Suppressor macrophage treated with lipopolysaccharide for 4 hours (primary cell): ENCODE data around the gene TSEN2.
A peak's percentile ranks its signal among the peaks of the same experiment; 100 is the strongest.
"Not testable (repeated sequence)": the region's sequence is repeated elsewhere in the genome, so short reads cannot be mapped to it uniquely, and the experiment has no call there.

Experiments
- DNase-seq: peaks from one replicate; pipeline ENCODE4 v3.0.0-alpha.2; 2020

The TSEN2 gene

GRCh38 chr3:12452361-12453330 is 31.6 kb upstream of the TSEN2 start:
- DNase-seq, result no peak

- peak; percentile 50 for DNase-seq
These were observed 30.0 kb upstream of the TSEN2 start for GRCh38 chr3:12454076-12454815.

DNA sequence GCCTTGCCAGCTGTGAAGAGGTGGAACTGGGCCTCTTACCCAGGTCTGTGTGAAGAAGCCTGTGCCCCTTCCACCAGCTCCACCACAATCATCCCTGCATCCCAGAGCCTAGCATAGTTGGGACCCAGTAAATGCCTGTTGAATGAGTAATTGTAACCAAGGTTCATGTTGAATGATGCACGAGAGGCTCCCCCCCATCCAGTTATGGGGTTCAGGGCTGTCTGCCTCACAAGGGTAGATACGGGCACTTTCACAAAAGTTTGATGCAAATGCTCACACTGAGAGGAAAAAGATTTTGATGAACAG is 29.5 kb upstream of the TSEN2 start:
- DNase-seq, result peak; percentile 11

- DNase-seq, result no peak
These were observed 28.5 kb upstream of the TSEN2 start for GRCh38 chr3:12455740-12456139.

DNA sequence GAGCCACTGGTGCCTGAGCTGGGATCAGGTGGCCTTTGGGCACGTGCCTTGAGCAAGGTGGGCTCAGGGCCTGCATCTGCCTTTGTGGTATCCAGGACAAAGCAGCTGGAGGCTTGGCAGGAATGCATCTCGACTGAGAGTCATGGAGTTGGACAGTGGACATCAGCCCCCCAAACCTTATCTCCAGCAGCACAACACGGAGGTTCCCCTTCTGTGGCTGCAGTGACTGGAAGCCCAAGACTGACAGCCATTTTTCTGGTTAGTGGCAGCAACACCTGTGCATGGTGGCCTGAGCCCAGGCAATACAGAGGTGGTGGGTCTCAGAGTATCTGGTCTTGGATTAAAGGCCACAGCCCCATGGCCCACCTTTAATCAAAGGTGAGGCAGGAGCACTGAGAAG is 27.8 kb upstream of the TSEN2 start:
- DNase-seq, result no peak

GRCh38 chr3:12457380-12457779 is 26.9 kb upstream of the TSEN2 start:
- DNase-seq, result not testable (repeated sequence)

DNA sequence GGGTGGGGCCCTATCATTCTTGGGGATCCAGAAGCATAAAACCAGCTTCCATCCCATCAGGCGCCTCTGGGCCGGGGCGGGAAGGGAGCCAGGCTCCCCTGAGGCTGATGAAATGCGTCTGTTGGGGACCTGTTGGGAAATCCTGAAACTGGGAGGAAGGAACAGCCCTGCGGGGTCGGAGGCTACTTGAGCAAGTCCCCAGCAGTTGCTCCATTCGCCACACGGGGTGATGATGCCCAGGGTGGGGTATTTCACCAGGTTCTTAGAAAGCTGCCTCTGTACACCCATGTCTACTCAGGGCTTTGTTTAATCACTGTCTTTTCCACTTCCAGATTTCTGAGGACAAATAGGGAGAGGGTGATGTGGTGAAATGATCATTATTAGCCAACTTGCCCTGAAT is 25.4 kb upstream of the TSEN2 start:
- DNase-seq, result peak; percentile 90

- no peak for DNase-seq
These were observed 24.2 kb upstream of the TSEN2 start for GRCh38 chr3:12460127-12460526.

DNA sequence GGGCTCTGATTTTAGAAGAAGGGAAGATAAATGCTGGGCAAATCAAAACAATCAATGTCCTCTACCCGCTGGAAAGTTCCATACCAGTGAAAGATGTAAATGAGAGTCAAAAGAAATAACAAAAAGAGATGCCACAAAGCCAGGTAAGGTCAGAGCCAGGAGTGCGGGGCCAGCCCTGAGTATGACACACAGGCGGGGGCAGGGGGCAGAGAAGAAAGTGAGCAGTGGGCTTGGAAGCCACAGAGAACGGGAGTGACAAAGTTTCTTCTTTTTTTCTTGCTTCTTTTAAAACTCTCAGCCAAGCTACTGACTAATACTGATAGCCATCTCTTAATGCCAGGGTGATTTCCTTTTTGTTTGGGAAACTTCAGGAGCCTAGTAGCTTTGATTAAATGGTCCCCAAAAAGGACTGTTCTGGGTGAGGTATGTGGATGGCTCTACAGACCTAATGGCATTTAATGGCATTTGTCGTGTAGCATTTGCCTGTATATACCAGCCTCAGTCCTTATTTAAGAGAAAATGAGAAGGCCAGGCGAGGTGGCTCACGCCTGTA is 23.1 kb upstream of the TSEN2 start:
- no peak for DNase-seq

GRCh38 chr3:12462159-12462947 is 21.9 kb upstream of the TSEN2 start:
- DNase-seq, result peak; percentile 42

DNA sequence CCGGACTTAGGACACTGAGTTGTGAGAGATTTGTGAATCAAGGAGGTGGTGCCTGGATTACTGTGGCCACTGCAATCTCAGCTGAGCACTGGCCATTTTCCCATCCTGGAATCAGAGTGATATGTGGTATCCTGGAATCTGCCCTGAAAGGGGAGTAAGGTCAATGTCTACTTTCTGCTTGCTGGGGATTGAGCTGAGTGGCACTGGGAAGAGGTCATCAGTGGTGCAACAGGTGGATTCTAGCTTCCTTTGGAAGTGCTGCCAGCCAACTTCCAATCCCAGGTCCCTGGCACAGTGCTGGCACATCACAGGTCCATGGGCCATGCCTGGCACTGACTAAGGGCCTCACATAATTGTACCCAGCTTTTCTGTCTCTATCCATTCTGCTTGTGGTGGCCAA is 20.6 kb upstream of the TSEN2 start:
- no peak for DNase-seq

- no peak for DNase-seq
These were observed 20.1 kb upstream of the TSEN2 start for GRCh38 chr3:12464181-12464580.

GRCh38 chr3:12465151-12465835 is 19.0 kb upstream of the TSEN2 start:
- DNase-seq, result no peak

DNA sequence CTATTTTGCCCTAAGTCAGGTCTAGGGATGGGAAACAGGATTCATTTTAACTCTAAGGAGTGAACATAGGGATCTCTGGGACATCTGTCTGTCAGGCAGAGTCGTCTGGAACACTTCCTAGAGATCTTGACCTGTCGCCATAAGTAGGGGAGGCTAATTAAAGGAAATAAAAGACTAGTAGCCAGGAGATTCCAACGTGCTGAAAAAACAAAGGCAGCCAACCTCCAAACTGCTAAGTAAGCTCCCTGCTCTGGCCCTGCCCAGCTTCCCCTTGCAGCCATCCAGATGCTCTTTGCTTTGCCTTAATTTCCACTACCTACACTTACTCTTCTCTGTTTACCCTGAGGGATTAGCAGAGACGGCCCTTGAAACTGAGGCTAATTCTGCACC is 18.4 kb upstream of the TSEN2 start:
- no peak for DNase-seq

- DNase-seq, result no peak
These were observed 16.5 kb upstream of the TSEN2 start for GRCh38 chr3:12467746-12468145.

- DNase-seq, result no peak
These were observed 16.0 kb upstream of the TSEN2 start for GRCh38 chr3:12468276-12468675.

GRCh38 chr3:12468757-12469156 is 15.5 kb upstream of the TSEN2 start:
- DNase-seq, result no peak

DNA sequence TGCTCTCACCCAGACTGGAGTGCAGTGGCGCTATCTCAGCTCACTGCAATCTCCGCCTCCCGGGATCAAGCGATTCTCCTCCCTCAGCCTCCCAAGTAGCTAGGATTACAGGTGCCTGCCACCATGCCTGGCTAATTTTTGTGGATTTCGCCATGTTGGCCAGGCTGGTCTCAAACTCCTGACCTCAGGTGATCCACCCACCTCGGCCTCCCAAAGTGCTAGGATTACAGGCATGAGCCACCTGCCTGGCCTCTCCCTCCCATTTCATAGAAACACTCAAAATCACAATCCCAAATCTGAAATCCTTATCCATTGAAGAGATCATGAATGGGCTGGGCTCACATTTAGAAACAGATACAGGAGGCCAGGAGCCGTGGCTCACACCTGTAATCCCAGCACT is 15.1 kb upstream of the TSEN2 start:
- not testable (repeated sequence) for DNase-seq

GRCh38 chr3:12470111-12470510 is 14.2 kb upstream of the TSEN2 start:
- DNase-seq, result no peak

DNA sequence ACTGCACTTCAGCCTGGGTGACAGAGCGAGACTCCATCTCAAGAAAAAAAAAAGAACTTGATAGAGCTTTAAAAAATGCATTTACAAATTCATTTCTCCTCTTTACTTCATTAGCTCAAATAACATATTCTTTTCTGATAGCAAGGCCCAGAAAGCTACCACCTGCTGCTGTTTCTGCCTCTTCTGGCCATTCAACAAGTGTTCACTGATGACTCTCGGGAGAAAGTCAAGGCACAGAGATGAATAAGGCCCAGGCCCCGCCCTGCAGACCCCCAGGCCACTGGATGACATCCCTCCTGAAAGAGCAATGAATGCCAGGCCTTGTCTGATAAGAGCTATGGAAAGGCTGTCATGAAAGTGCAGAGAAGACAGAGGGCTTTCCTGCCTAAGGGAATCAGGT is 13.6 kb upstream of the TSEN2 start:
- no peak for DNase-seq

GRCh38 chr3:12471241-12471640 is 13.0 kb upstream of the TSEN2 start:
- no peak for DNase-seq

GRCh38 chr3:12472000-12472610 is 12.2 kb upstream of the TSEN2 start:
- no peak for DNase-seq
